NOMO-1 treated with DMSO at 0.1 percent for 48 hours (cell line): ENCODE data around the gene TRIM56.
"Not testable (repeated sequence)": the region's sequence is repeated elsewhere in the genome, so short reads cannot be mapped to it uniquely, and the experiment has no call there.

ENCODE experiments used
- DNase-seq: peaks from one replicate; lab custom pipeline; 2025; ENCODE audit not compliant: unreplicated experiment; lab: John Stamatoyannopoulos, UW

The TRIM56 gene, protein sequence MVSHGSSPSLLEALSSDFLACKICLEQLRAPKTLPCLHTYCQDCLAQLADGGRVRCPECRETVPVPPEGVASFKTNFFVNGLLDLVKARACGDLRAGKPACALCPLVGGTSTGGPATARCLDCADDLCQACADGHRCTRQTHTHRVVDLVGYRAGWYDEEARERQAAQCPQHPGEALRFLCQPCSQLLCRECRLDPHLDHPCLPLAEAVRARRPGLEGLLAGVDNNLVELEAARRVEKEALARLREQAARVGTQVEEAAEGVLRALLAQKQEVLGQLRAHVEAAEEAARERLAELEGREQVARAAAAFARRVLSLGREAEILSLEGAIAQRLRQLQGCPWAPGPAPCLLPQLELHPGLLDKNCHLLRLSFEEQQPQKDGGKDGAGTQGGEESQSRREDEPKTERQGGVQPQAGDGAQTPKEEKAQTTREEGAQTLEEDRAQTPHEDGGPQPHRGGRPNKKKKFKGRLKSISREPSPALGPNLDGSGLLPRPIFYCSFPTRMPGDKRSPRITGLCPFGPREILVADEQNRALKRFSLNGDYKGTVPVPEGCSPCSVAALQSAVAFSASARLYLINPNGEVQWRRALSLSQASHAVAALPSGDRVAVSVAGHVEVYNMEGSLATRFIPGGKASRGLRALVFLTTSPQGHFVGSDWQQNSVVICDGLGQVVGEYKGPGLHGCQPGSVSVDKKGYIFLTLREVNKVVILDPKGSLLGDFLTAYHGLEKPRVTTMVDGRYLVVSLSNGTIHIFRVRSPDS

DNA sequence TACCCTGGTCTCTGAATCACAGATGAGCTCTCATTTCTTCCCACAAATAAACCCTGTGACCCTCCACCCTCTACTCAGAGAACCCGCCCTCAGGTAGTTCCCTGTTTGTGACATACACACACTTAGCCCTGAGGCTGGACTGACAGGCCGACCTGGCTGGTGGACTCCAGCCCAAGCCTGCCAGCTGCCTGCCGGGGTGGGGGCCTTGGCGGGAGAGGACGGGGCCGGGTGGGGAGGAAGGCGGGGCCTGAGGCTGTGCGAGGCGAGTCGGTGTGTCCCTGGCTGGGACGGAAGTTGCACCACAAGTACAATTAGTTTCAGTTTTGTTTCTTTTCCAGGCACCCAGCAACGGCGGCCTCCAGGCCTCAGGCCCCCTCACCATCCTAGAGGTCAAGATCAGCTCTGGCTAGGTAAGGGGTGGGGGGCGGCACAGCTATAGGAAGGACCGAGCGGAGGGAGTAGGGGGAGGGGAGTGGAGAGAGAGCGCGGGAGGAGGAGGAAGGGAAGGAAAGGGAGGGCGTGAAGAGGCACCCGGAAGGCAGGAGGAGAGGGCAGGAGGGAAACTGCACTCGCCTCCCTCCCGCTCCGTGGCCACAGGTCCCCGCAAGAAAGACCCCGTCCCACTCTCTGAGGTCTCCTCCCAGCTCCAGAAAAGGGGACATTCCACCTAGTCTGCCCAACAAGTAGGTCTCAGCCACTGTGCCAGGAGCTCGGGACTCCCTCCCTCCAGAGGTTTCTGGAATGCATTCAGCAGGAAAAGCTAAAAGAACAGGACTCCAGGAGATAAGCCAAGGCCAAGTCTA, at the start of gene TRIM56:
TRIM56 (plus strand) TSS at position 320 of the 803 bp plus-strand sequence. CDS start 1,832 bp downstream, outside the sequence.
- DNase-seq, result peak; percentile 94

DNA sequence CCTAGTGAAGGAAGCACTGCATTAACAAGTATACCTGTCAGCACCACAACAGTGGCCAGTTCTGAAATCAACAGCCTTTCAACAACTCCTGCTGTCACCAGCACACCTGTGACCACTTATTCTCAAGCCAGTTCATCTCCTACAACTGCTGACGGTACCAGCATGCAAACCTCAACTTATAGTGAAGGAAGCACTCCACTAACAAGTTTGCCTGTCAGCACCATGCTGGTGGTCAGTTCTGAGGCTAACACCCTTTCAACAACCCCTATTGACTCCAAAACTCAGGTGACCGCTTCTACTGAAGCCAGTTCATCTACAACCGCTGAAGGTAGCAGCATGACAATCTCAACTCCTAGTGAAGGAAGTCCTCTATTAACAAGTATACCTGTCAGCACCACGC, 49.3 kb upstream of the TRIM56 start:
- no peak for DNase-seq

DNA sequence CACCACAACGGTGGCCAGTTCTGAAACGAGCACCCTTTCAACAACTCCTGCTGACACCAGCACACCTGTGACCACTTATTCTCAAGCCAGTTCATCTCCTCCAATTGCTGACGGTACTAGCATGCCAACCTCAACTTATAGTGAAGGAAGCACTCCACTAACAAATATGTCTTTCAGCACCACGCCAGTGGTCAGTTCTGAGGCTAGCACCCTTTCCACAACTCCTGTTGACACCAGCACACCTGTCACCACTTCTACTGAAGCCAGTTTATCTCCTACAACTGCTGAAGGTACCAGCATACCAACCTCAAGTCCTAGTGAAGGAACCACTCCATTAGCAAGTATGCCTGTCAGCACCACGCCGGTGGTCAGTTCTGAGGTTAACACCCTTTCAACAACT, 44.0 kb upstream of the TRIM56 start:
- not testable (repeated sequence) for DNase-seq

DNA sequence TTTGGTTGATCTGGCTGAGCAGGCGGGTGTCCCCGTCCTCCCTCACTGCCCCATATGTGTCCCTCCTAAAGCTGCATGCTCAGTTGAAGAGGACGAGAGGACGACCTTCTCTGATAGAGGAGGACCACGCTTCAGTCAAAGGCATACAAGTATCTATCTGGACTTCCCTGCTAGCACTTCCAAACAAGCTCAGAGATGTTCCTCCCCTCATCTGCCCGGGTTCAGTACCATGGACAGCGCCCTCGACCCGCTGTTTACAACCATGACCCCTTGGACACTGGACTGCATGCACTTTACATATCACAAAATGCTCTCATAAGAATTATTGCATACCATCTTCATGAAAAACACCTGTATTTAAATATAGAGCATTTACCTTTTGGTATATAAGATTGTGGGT, 26.9 kb upstream of the TRIM56 start:
- DNase-seq, result peak; percentile 60

DNA sequence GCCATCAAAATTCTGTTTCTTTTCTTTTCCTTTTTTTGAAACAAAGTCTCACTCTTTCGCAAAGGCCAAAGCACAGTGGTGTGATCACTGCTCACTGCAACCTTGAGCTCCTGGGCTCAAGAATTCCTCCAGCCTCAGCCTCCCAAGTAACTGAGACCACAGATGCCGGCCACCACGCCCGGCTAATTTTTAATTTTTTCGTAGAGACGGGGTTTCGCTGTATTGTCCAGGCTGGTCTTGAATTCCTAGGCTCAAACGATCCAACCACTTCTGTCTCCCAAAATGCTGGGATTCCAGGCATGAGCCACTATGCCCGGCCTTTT, 25.7 kb upstream of the TRIM56 start:
- no peak for DNase-seq

DNA sequence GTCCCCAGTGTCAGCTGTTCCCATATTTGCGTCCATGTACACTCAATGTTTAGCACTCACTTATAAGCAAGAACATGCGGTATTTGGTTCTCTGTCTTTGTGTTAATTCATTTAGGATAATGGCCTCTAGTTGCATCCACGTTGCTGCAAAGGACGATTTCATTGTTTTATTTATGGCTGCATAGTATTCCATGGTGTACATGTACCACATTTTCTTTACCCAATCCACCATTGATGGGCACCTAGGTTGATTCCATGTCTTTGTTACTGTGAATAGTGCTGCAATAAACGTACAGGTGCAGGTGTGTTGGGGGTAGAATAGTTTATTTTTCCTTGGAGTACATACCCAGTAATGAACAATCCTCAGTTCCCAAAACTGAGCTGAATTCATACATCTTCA, 24.3 kb upstream of the TRIM56 start:
- DNase-seq, result no peak

DNA sequence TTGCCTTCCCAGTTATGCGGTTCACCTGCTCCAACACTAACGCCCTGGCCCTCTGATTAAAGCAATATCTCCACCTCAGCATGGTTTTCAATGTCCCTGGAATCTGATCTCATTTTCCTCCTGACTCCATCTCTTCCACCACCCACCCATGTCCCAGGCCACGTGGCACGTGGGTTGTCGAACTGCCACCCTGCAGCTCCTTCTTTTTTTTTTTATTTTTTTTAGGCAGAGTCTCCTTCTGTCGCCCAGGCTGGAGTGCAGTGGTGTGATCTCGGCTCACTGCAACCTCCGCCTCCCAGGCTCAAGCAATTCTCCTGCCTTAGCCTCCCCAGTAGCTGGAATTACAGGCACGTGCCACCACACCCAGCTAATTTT, 21.1 kb upstream of the TRIM56 start:
- DNase-seq, result not testable (repeated sequence)

DNA sequence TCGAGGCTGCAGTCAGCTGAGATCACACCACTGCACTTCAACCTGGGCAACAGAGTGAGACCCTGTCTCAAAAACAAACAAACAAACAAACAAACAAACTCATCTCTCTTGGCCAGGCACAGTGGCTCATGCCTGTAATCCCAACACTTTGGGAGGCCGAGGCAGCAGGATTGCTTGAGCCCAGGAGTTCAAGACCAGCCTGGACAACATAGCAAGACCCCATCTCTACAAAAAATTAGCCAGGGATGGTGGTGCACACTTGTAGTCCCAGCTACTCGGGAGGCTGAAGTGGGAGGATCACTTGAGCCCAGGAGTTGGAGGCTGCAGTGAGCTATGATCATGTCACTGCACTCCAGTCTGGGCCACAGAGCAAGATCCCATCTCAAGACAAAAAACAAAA, 20.1 kb upstream of the TRIM56 start:
- not testable (repeated sequence) for DNase-seq

DNA sequence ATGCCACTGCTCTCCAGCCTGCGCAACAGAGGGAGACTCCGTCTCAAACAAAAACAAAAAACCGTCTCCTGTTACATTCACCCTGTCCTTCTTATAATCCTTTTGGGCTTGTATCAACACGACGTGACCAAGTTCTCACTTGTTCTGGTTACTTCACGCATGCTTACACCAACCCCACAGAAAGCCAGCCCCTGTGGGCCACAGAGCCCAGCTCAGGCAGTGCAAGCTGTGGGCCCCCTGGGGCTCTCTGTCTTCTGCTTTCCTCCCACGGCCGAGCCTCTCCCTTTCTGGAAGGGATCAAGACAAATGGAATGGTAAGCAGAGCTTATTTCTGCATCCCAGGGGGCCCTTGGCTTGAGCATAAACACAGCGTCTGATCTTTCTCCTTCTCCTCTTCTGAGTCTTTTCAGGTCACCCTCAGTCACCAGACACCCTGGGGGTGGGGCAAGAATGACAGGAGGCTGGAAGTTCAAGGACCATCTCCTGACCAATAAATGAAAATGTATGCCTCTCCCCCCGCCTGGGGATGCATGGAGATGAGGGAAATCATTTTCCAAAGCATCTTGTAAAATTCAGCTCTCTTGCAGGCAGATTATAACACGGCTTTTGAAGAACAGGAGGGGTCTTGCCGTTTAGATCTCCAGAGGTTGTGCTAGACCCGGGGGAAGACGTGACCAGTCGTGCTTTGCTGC, 19.0 kb upstream of the TRIM56 start:
- DNase-seq, result no peak

DNA sequence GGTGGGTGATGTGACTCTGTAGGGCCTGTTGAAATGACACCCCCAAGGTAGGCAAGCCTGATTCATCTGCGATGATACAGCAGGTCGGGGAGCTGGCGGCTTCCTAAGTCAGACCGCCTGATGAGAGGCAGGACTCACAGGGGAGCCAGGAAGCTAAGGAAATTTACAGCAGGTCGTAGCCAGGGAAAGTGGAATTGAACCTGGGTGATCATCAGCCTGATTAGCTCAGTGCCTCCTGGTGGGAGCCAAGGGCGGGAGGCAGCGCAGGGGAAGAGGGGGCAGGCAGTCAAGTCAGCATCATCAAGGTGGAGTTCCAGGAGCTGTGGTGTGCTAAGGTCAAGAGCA, 18.5 kb upstream of the TRIM56 start:
- no peak for DNase-seq

DNA sequence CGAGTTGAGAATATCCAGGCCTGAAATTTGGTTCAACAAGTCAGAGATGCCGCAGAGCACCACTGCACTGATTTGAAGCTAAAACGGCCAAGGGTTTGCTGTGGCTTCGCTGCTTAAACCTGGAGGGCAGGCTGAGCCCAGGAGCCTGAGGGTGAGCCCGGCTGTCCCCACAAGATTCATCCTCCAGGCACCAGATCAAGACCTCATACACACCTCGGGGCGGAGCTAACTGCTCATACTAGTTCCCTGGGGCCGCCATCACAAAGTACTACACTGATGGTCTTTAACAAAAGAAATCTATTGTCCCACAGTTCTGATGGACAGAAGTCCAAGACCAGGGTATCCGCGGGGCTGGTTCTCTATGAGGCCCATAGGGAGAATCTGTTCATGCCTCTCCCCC, 16.9 kb upstream of the TRIM56 start:
- no peak for DNase-seq

DNA sequence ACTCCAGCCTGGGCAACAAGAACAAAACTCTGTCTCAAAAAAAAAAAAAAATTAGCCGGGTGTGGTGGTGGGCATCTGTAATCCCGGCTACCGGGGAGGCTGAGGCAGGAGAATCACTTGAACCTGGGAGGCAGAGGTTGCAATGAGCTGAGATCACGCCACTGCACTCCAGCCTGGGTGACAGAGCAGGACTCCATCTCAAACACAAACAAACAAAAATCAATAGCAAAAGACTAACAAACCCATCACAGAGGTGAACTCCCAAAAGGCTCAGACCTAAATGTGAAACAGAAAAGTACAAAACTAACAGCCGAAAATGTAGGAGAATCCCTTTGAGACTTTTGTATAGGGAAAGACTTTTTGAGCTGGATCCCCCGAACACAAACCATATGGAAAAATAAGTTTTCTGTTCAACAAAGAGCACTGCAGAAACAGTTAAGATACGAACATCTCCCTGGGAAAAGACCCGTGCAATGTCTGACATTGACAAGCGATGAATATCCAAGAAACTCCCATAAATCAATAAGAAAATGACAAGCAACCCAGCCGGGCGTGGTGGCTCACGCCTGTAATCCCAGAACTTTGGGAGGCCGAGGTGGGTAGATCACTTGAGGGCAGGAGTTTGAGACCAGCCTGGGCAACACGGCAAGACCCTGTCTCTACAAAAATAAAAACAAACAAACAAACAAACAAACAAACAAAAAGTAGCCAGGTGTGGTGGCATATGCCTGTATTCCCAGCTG, 13.7 kb upstream of the TRIM56 start:
- DNase-seq, result not testable (repeated sequence)

DNA sequence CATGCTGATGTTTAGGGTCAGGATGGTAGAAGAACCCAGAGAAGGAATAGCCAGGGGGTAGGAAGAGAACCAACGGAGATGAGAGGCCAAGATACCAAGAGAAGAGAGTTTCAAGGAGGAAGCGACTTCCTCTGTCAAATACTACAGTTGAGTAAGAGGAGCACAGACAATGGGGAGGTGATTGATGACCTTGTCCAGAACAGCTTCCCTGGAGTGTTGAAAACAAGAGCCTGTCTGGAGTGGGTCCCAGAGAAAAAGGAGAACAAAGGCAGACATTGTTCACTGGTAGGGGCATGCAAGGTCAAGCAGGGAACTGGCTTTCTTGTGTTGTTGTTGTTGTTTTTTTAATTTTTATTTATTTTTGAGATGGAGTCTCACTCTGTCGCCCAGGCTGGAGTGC, 9.6 kb upstream of the TRIM56 start:
- DNase-seq, result peak; percentile 60

DNA sequence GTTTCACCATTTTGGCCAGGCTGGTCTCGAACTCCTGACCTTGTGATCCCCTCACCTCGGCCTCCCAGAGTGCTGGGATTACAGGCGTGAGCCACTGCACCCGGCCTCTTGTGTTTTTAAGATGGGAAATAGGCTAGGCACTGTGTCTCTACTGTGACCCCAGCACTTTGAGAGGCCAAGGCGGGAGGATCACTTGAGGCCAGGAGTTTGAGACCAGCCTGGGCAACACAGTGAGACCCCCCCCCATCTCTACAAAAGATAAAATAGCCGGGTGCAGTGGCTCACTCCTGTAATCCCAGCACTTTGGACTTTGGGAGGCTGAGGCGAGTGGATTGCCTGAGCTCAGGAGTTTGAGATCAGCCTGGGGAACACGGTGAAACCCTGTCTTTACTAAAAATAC, 9.1 kb upstream of the TRIM56 start:
- DNase-seq, result not testable (repeated sequence)

DNA sequence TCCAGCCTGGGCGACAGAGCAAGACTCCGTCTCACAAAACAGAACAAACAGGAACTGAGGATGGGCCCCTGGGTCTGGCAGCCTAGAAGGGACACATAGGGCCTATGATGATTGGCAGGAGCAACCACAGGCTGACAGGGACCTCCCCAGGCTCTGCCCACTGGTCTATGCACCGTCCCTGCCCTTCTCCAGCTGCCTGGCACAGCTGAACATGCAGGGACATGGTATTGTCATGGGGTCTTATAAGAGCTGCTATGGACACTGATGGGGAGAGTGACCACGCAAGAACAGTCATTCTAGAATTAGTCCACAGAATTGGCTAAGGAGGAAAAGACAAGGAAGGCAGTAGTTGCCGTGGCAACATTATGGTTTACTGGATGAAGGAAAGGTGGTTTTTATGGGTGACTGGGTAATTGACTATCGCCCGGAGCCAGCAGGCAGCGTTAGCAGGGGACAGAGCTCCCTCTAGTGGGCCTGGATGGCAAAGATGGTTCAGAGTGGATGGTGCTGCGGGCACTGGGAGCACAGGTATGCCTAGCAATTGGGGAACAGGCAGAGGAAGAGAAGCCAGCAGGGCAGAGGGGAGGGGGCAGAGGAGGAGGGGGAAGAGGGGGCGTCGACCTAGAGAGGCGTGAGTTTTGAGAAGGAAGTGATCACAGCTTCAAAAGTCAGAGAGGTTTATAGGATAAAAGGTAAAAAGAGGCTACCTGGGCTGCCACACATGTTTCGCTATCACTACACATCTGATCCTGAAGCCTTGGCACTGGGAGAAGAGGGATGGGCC, 7.8 kb upstream of the TRIM56 start:
- peak; percentile 93 for DNase-seq

DNA sequence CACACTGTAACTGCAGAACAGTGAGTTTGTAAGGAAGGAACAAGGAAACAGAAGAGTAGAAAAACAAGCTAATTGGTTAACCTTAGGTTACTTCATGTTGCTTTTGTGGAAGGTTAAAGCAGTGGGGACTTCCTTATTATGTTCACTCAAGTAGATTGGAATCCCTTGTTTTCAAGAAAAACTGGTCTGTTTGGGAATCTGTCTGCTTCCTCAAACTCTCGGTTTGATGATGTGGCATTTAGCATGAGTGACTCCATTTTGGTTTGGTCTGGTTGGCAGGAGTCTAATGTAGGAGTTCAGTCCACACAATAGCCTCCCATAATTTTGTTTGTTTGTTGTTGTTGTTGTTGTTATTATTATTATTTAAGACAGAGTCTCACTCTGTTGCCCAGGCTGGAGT, 3.8 kb upstream of the TRIM56 start:
- peak; percentile 37 for DNase-seq

DNA sequence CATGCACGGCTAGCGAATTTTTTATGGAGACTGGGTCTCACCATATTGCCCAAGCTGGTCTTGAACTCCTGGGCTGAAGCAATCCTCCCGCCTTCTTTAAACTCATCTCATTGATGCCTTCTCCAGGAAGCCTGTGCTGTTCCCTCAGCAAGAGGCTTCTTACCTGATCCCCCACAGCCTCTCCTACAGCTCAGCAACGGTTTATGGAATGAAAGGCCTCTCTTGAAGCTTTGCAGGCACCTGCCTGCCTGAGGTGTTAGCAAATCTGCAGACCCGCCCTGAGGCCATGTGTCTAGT, 468 bp upstream of the TRIM56 start:
- DNase-seq, result no peak

DNA sequence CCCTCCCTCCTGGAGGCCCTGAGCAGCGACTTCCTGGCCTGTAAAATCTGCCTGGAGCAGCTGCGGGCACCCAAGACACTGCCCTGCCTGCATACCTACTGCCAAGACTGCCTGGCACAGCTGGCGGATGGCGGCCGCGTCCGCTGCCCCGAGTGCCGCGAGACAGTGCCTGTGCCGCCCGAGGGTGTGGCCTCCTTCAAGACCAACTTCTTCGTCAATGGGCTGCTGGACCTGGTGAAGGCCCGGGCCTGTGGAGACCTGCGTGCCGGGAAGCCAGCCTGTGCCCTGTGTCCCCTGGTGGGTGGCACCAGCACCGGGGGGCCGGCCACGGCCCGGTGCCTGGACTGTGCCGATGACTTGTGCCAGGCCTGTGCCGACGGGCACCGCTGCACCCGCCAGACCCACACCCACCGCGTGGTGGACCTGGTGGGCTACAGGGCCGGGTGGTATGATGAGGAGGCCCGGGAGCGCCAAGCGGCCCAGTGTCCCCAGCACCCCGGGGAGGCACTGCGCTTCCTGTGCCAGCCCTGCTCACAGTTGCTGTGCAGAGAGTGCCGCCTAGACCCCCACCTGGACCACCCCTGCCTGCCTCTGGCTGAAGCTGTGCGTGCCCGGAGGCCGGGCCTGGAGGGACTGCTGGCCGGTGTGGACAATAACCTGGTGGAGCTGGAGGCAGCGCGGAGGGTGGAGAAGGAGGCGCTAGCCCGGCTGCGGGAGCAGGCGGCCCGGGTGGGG, 2.2 kb downstream of the TRIM56 start:
- no peak for DNase-seq

DNA sequence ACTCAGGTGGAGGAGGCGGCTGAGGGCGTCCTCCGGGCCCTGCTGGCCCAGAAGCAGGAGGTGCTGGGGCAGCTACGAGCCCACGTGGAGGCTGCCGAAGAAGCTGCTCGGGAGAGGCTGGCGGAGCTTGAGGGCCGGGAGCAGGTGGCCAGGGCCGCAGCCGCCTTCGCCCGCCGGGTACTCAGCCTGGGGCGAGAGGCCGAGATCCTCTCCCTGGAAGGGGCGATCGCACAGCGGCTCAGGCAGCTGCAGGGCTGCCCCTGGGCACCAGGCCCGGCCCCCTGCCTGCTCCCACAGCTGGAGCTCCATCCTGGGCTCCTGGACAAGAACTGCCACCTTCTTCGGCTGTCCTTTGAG, 2.8 kb downstream of the TRIM56 start:
- no peak for DNase-seq
